ENCODE measurements around the gene PWWP2B.

PWWP2B gene

GRCh38 chr10:132397036-132397541 lies at the start of gene PWWP2B:
TSS of gene PWWP2B (plus strand) at chr10:132397200. CDS start at chr10:132397227, 27 bp downstream.
- DNase-seq (ENCODE audit: low read depth) = peak; percentile 50

- no peak for DNase-seq (ENCODE audit: low read depth)
Measured at GRCh38 chr10:132347211-132347930, 49.6 kb upstream of the PWWP2B start.

- DNase-seq (ENCODE audit: low read depth) = no peak
Measured at GRCh38 chr10:132347931-132348267, 49.1 kb upstream of the PWWP2B start.

GRCh38 chr10:132349766-132350165 lies 47.2 kb upstream of the PWWP2B start:
- no peak for DNase-seq (ENCODE audit: low read depth)

GRCh38 chr10:132350391-132350790 lies 46.6 kb upstream of the PWWP2B start:
- DNase-seq (ENCODE audit: low read depth) = no peak

- no peak for DNase-seq (ENCODE audit: low read depth)
Measured at GRCh38 chr10:132350946-132351345, 46.1 kb upstream of the PWWP2B start.

- no peak for DNase-seq (ENCODE audit: low read depth)
Measured at GRCh38 chr10:132351611-132352010, 45.4 kb upstream of the PWWP2B start.

- peak; percentile 37 for DNase-seq (ENCODE audit: low read depth)
Measured at GRCh38 chr10:132352462-132353308, 44.3 kb upstream of the PWWP2B start.

GRCh38 chr10:132353456-132354355 lies 43.3 kb upstream of the PWWP2B start:
- DNase-seq (ENCODE audit: low read depth) = no peak

GRCh38 chr10:132354356-132355094 lies 42.5 kb upstream of the PWWP2B start:
- DNase-seq (ENCODE audit: low read depth) = no peak

- DNase-seq (ENCODE audit: low read depth) = no peak
Measured at GRCh38 chr10:132355297-132355696, 41.7 kb upstream of the PWWP2B start.

GRCh38 chr10:132355754-132356153 lies 41.2 kb upstream of the PWWP2B start:
- no peak for DNase-seq (ENCODE audit: low read depth)

- DNase-seq (ENCODE audit: low read depth) = no peak
Measured at GRCh38 chr10:132356621-132357195, 40.3 kb upstream of the PWWP2B start.

- DNase-seq (ENCODE audit: low read depth) = no peak
Measured at GRCh38 chr10:132357286-132358058, 39.5 kb upstream of the PWWP2B start.

GRCh38 chr10:132359305-132360040 lies 37.5 kb upstream of the PWWP2B start:
- no peak for DNase-seq (ENCODE audit: low read depth)

- DNase-seq (ENCODE audit: low read depth) = no peak
Measured at GRCh38 chr10:132360766-132361447, 36.1 kb upstream of the PWWP2B start.

GRCh38 chr10:132361581-132362101 lies 35.4 kb upstream of the PWWP2B start:
- no peak for DNase-seq (ENCODE audit: low read depth)

GRCh38 chr10:132362151-132362611 lies 34.8 kb upstream of the PWWP2B start:
- DNase-seq (ENCODE audit: low read depth) = no peak

GRCh38 chr10:132363376-132363775 lies 33.6 kb upstream of the PWWP2B start:
- DNase-seq (ENCODE audit: low read depth) = no peak
